GM19455 (cell line): ENCODE measurements around the gene PEX12.
"Not testable (repeated sequence)": the region's sequence is repeated elsewhere in the genome, so short reads cannot be mapped to it uniquely, and the experiment has no call there.

Source experiments
- ATAC-seq: cut with Tn5 transposase; IDR thresholded peaks from one replicate; pipeline ENCODE4 v1.9.1; 2021; ENCODE audit not compliant: unreplicated experiment

Gene PEX12

GRCh38 chr17:35578197-35578928 lies at the start of gene PEX12:
PEX12 (minus strand) TSS chr17:35578571; CDS start chr17:35578021, 550 bp downstream.
- peak; percentile 73 for ATAC-seq

GRCh38 chr17:35627417-35627816 lies 49.0 kb upstream of the PEX12 start:
- no peak for ATAC-seq

- ATAC-seq, result no peak
These were observed 43.4 kb upstream of the PEX12 start for GRCh38 chr17:35621768-35622167.

- ATAC-seq, result no peak
These were observed 40.3 kb upstream of the PEX12 start for GRCh38 chr17:35618628-35619027.

GRCh38 chr17:35617505-35617904 lies 39.1 kb upstream of the PEX12 start:
- no peak for ATAC-seq

GRCh38 chr17:35616536-35616935 lies 38.2 kb upstream of the PEX12 start:
- ATAC-seq, result no peak

GRCh38 chr17:35614810-35615209 lies 36.4 kb upstream of the PEX12 start:
- ATAC-seq, result no peak

GRCh38 chr17:35612924-35613521 lies 34.7 kb upstream of the PEX12 start:
- no peak for ATAC-seq

- not testable (repeated sequence) for ATAC-seq
These were observed 32.4 kb upstream of the PEX12 start for GRCh38 chr17:35610746-35611145.

GRCh38 chr17:35609831-35610230 lies 31.5 kb upstream of the PEX12 start:
- no peak for ATAC-seq

- no peak for ATAC-seq
These were observed 29.0 kb upstream of the PEX12 start for GRCh38 chr17:35607239-35607847.

- no peak for ATAC-seq
These were observed 27.3 kb upstream of the PEX12 start for GRCh38 chr17:35605678-35606077.

GRCh38 chr17:35603674-35604073 lies 25.3 kb upstream of the PEX12 start:
- ATAC-seq, result no peak

GRCh38 chr17:35597604-35598003 lies 19.2 kb upstream of the PEX12 start:
- ATAC-seq, result no peak

- no peak for ATAC-seq
These were observed 18.3 kb upstream of the PEX12 start for GRCh38 chr17:35596530-35597233.

- ATAC-seq, result no peak
These were observed 17.7 kb upstream of the PEX12 start for GRCh38 chr17:35596072-35596471.

GRCh38 chr17:35588196-35588920 lies 10.0 kb upstream of the PEX12 start:
- ATAC-seq, result no peak

- peak; percentile 84 for ATAC-seq
These were observed 8.9 kb upstream of the PEX12 start, which contains the start of gene AP2B1 for GRCh38 chr17:35587074-35587961. AP2B1 (plus strand) TSS chr17:35587322; CDS start chr17:35594031, 6,709 bp downstream.

GRCh38 chr17:35586569-35587073 lies 8.2 kb upstream of the PEX12 start:
- ATAC-seq, result peak; percentile 13

GRCh38 chr17:35584061-35584460 lies 5.7 kb upstream of the PEX12 start:
- ATAC-seq, result no peak
